GM12878 (cell line): ENCODE measurements around the gene SETD6. TPM values are rescaled to one million over a fixed set of nuclear protein-coding genes. Genes with fewer than 3 reads are reported as not detected.

ENCODE experiments used
- ATAC-seq: fragments of 200-7000 bp; cut with Tn5 transposase; 3 replicates; pipeline ENCODE4 v1.9.1; 2020; ENCODE audit warnings: mild to moderate bottlenecking, moderate library complexity
- BruUV-seq: library from RNA; stranded (reverse); fragments of 400-500 nt; replicated peaks from 2 replicates; lab custom pipeline; 2021; lab: Mats Ljungman, UMichigan
- CTCF ChIA-PET: fragments of 300-600 bp; sonication (Branson Sonifier 250); formaldehyde crosslinking; extraction: SDS; loops from one replicate; lab custom pipeline; 2021; ENCODE audit warnings: inconsistent platforms; lab: Yijun Ruan, JAX
- POLR2A ChIA-PET: fragments of 350-600 bp; formaldehyde crosslinking; extraction: SDS; loops from one replicate; lab custom pipeline; 2021; ENCODE audit warnings: inconsistent platforms; lab: Charles Lee
- RAD21 ChIA-PET: fragments of 300-600 bp; sonication (Branson Sonifier 250); formaldehyde crosslinking; loops from one replicate; lab custom pipeline; 2023; ENCODE audit warnings: antibody characterized with exemption; ENCODE audit not compliant: unreplicated experiment; lab: Charles Lee
- SMC1A ChIA-PET: fragments of 300-600 bp; sonication (Branson Sonifier 250); formaldehyde crosslinking; loops from one replicate; lab custom pipeline; 2023; ENCODE audit not compliant: unreplicated experiment, uncharacterized antibody; lab: Charles Lee
- DNase-seq: peaks from one replicate; pipeline ENCODE4 v3.0.0-alpha.2; 2011; ENCODE audit warnings: low read depth, low spot score
- FAIRE-seq: peaks from 3 replicates; lab custom pipeline; 2011; peaks lifted over from hg19 to GRCh38; lab: Jason Lieb, UNC
- H2AFZ ChIP-seq: 2 replicates; pipeline ENCODE4 v1.6.0; 2011; ENCODE audit warnings: low read depth, low read length, control low read depth; ENCODE audit not compliant: control insufficient read depth
- H3K27ac ChIP-seq: 2 replicates; pipeline ENCODE4 v1.5.1; 2011; ENCODE audit warnings: control low read depth; ENCODE audit not compliant: control insufficient read depth, insufficient read depth
- H3K27me3 ChIP-seq, 2 experiments: replicated peaks in 1 of 2; 2 replicates each; pipeline versions ENCODE4 v1.6.0 to v1.6.1; 2011; ENCODE audit warnings: low read length in 1 of 2; ENCODE audit not compliant: control insufficient read depth in 2 of 2, insufficient read depth in 2 of 2
- H3K36me3 ChIP-seq, 2 experiments: 2 replicates each; pipeline ENCODE4 v1.5.1; 2011; ENCODE audit warnings: low read length in 1 of 2; ENCODE audit not compliant: control insufficient read depth in 2 of 2, insufficient read depth in 2 of 2
- H3K4me1 ChIP-seq: 2 replicates; pipeline ENCODE4 v1.6.1; 2011; ENCODE audit warnings: mild to moderate bottlenecking, low read length, moderate library complexity, mixed read lengths; ENCODE audit not compliant: control insufficient read depth, insufficient read depth
- H3K4me2 ChIP-seq: 2 replicates; pipeline ENCODE4 v1.6.0; 2011; ENCODE audit warnings: control low read depth; ENCODE audit not compliant: control insufficient read depth, insufficient read depth
- H3K4me3 ChIP-seq: fragments of 200-600 bp; sonication (generic); 2 replicates; pipeline ENCODE4 v1.5.1; 2016
- H3K79me2 ChIP-seq: 2 replicates; pipeline ENCODE4 v1.6.0; 2011; ENCODE audit warnings: low read length; ENCODE audit not compliant: control insufficient read depth, insufficient read depth
- H3K9ac ChIP-seq: 2 replicates; pipeline ENCODE4 v1.8.0; 2011; ENCODE audit warnings: low read length, control low read depth, mixed read lengths; ENCODE audit not compliant: control insufficient read depth, insufficient read depth
- H3K9me3 ChIP-seq: replicated peaks from 3 replicates; pipeline ENCODE4 v1.5.1; 2011; ENCODE audit warnings: mild to moderate bottlenecking, low read length; ENCODE audit not compliant: control insufficient read depth, insufficient read depth
- H4K20me1 ChIP-seq: 2 replicates; pipeline ENCODE4 v1.6.0; 2011; ENCODE audit not compliant: control insufficient read depth, insufficient read depth
- CBFB ChIP-seq: IDR thresholded peaks from 2 replicates; pipeline ENCODE4 v1.6.1; 2016; ENCODE audit warnings: antibody characterized with exemption, low read depth
- CEBPZ ChIP-seq: fragments of 150-350 bp; IDR thresholded peaks from 2 replicates; pipeline ENCODE4 v1.6.1; 2016; ENCODE audit warnings: low read depth, low read length
- E2F8 ChIP-seq: fragments of 450-650 bp; IDR thresholded peaks from 2 replicates; pipeline ENCODE4 v1.6.1; 2018; ENCODE audit warnings: mild to moderate bottlenecking, low read depth, moderate library complexity; ENCODE audit not compliant: partially characterized antibody
- GABPA ChIP-seq: IDR thresholded peaks from 2 replicates; pipeline ENCODE4 v1.6.1; 2014; ENCODE audit warnings: antibody characterized with exemption, low read depth, mild to moderate bottlenecking, inconsistent platforms
- NFIC ChIP-seq: IDR thresholded peaks from 2 replicates; pipeline ENCODE4 v1.6.1; 2012; ENCODE audit warnings: low read depth, mild to moderate bottlenecking, inconsistent platforms, low read length, moderate library complexity
- NFYA ChIP-seq: IDR thresholded peaks from 2 replicates; pipeline ENCODE4 v1.6.1; 2011; ENCODE audit warnings: low read depth, mild to moderate bottlenecking, low read length, improper control_type of control experiment, borderline replicate concordance
- POLR2AphosphoS5 ChIP-seq: IDR thresholded peaks from 2 replicates; pipeline ENCODE4 v1.6.1; 2011; ENCODE audit warnings: mild to moderate bottlenecking, low read length, inconsistent platforms
- ZBTB4 ChIP-seq: fragments of 450-650 bp; formaldehyde crosslinking; IDR thresholded peaks from 2 replicates; pipeline ENCODE4 v1.4.0; 2022; ENCODE audit warnings: mild to moderate bottlenecking, moderate library complexity
- WGBS: methylation state at CpG from one replicate; pipeline ENCODE4 v1.1.6; 2016; ENCODE audit warnings: low lambda C conversion rate; ENCODE audit not compliant: insufficient replicate concordance, insufficient coverage; ENCODE audit errors: missing lambda C conversion rate; 5-methylcytosine and 5-hydroxymethylcytosine counted together
- in situ Hi-C: fragments of 300-500 bp; cut with MboI; formaldehyde crosslinking; loops from 9 replicates; pipeline ENCODE4 v1.14.3; 2018; ENCODE audit warnings: mixed read lengths
- intact Hi-C: fragments of 100-400 bp; cut with micrococcal nuclease; formaldehyde crosslinking; loops from one replicate; pipeline ENCODE4 v1.14.2; 2022; ENCODE audit not compliant: unreplicated experiment
- polyA plus RNA-seq, 11 experiments: library from polyadenylated mRNA; depleted of rRNA in 4 of 11; unstranded in 6 of 11; stranded (reverse) in 5 of 11; fragments of >200 nt; fragmentation: Nextera tagmentation in 4 of 11; fragmentation: Illumina TruSeq in 1 of 11; extraction: Ambion mirVana in 4 of 11; extraction: Trizol in 1 of 11; gene quantifications; 1 replicate in 1 of 11; 2 replicates in 10 of 11; pipeline versions ENCODE4 v1.2.1 to v1.2.3, GENCODE V29; 2011 to 2016; ENCODE audit warnings: inconsistent platforms in 2 of 11, missing spikeins in 2 of 11, low read depth in 1 of 11
- total RNA-seq, 4 experiments: library from RNA; depleted of rRNA in 3 of 4; stranded (reverse); fragments of >200 nt in 3 of 4; fragmentation: Illumina TruSeq in 1 of 4; extraction: Trizol in 1 of 4; gene quantifications; 2 replicates each; pipeline versions ENCODE4 v1.2.1 to v1.2.3, GENCODE V29; 2013 to 2021

Gene SETD6
- total and polyA plus RNA-seq, 10 of the 15 experiments (the other 5 are each of a cell fraction or from before 2014, with no cell fraction given): 8.2 to 23.8 (median 16.2) TPM

- TF ChIP-seq E2F8: no peak
- no peak for TF ChIP-seq GABPA
- no peak for TF ChIP-seq NFIC
Observed at GRCh38 chr16:58472266-58472665, 43.1 kb upstream of the SETD6 start (continued).

- Histone ChIP-seq H3K36me3 (no peaks in the 10 kb centered on the region), H3K4me1 (no peaks in the 10 kb centered on the region), H3K4me2 (no peak overlapping the region), H4K20me1 (no peaks in the 10 kb centered on the region), H3K9ac (no peak overlapping the region), H3K79me2 (no peaks in the 10 kb centered on the region), H3K4me3 (no peak overlapping the region), H3K27me3 (peaks cover 0 to 4% of the 10 kb centered on the region in 2 experiments; a peak in 2 of 4 replicates), H3K27ac (no peak overlapping the region), H2AFZ (no peak overlapping the region), H3K9me3 (no peaks in the 10 kb centered on the region)
- DNase-seq (no peak), ATAC-seq (no peak), FAIRE-seq (no peak)
- in situ Hi-C loops: no loop called here
- 75% methylated on average over 3 of the region's 3 CpGs for WGBS
- intact Hi-C loops: no loop called here
- RAD21 ChIA-PET: interaction anchor here (1.3 kb wide), 1 partner anchor 15 kb away, joined by 4 read pairs; no protein-coding TSS in a partner anchor
- POLR2A ChIA-PET: interaction anchor here (0.6 kb wide), 1 partner anchor 14 kb away, joined by 3 read pairs; no protein-coding TSS in a partner anchor
- CTCF ChIA-PET: interaction anchor here (0.7 to 1.0 kb wide), 3 partner anchors 27 to 952 kb away, joined by 3 read pairs; no protein-coding TSS in a partner anchor
- TF ChIP-seq NFYA: no peak
- no peak for TF ChIP-seq CEBPZ
- TF ChIP-seq CBFB: no peak
- TF ChIP-seq POLR2AphosphoS5: no peak
- no peak for TF ChIP-seq ZBTB4 (CRISPR knock-in tag)
- SMC1A ChIA-PET: interaction anchor here (0.6 to 1.2 kb wide), 3 partner anchors 106 to 252 kb away, joined by 3 read pairs; no protein-coding TSS in a partner anchor
- BruUV-seq: no TSS peak
Observed at GRCh38 chr16:58472827-58473226, 42.5 kb upstream of the SETD6 start.
